DMS114 treated with DMSO at 0.1 percent for 48 hours (cell line): ENCODE data around the gene PHRF1.
A peak's percentile ranks its signal among the peaks of the same experiment; 100 is the strongest.

ENCODE experiments used
- DNase-seq: peaks from one replicate; lab custom pipeline; 2025; ENCODE audit not compliant: unreplicated experiment; lab: John Stamatoyannopoulos, UW

PHRF1 gene

GRCh38 chr11:557328-558132 lies 18.7 kb upstream of the PHRF1 start:
- no peak for DNase-seq

- DNase-seq = no peak
Measured at GRCh38 chr11:558503-558902, 17.8 kb upstream of the PHRF1 start.

GRCh38 chr11:559020-559620 lies 17.1 kb upstream of the PHRF1 start:
- no peak for DNase-seq

- no peak for DNase-seq
Measured at GRCh38 chr11:559712-560304, 16.5 kb upstream of the PHRF1 start.

- DNase-seq = peak; percentile 49
Measured at GRCh38 chr11:560305-561147, 15.7 kb upstream of the PHRF1 start, which contains the start of the genes LMNTD2 and RASSF7. Gene LMNTD2, minus strand, starts transcription at chr11:560738. Its CDS starts 22 bp downstream, at chr11:560716. Gene RASSF7, plus strand, starts transcription at chr11:560970. Its CDS starts 799 bp downstream, at chr11:561769.

GRCh38 chr11:561148-562003 lies 14.9 kb upstream of the PHRF1 start:
- no peak for DNase-seq

- DNase-seq = no peak
Measured at GRCh38 chr11:562046-562645, 14.1 kb upstream of the PHRF1 start.

- DNase-seq = no peak
Measured at GRCh38 chr11:563066-563811, 13.0 kb upstream of the PHRF1 start.

GRCh38 chr11:563812-564578 lies 12.3 kb upstream of the PHRF1 start:
- no peak for DNase-seq

GRCh38 chr11:565921-566509 lies 10.3 kb upstream of the PHRF1 start:
- no peak for DNase-seq

- DNase-seq = no peak
Measured at GRCh38 chr11:567011-567628, 9.2 kb upstream of the PHRF1 start.

- no peak for DNase-seq
Measured at GRCh38 chr11:567629-568292, 8.5 kb upstream of the PHRF1 start.

- DNase-seq = peak; percentile 52
Measured at GRCh38 chr11:568306-569157, 7.7 kb upstream of the PHRF1 start.

- DNase-seq = no peak
Measured at GRCh38 chr11:569158-569885, 6.9 kb upstream of the PHRF1 start.

GRCh38 chr11:571802-572185 lies 4.5 kb upstream of the PHRF1 start:
- DNase-seq = no peak
